SH-SY5Y (cell line): ENCODE results near the gene COMTD1.
A peak's percentile ranks its signal among the peaks of the same experiment; 100 is the strongest.

Experiments used
- GATA2 ChIP-seq: IDR thresholded peaks from 2 replicates; pipeline ENCODE4 v1.6.1; 2011; ENCODE audit warnings: mild to moderate bottlenecking, low read depth, low read length
- GATA3 ChIP-seq: IDR thresholded peaks from 2 replicates; pipeline ENCODE4 v1.6.1; 2011; ENCODE audit warnings: low read depth, mild to moderate bottlenecking, low read length, moderate library complexity

The COMTD1 gene

GRCh38 chr10:75234683-75235374, 928 bp downstream of the COMTD1 start:
- no peak for TF ChIP-seq GATA2
- TF ChIP-seq GATA3 = no peak

GRCh38 chr10:75234017-75234682, 1.6 kb downstream of the COMTD1 start:
- TF ChIP-seq GATA3 = no peak
- no peak for TF ChIP-seq GATA2

- no peak for TF ChIP-seq GATA3
- TF ChIP-seq GATA2 = peak; percentile 76
Measured at GRCh38 chr10:75233444-75234016, 2.2 kb downstream of the COMTD1 start.

DNA sequence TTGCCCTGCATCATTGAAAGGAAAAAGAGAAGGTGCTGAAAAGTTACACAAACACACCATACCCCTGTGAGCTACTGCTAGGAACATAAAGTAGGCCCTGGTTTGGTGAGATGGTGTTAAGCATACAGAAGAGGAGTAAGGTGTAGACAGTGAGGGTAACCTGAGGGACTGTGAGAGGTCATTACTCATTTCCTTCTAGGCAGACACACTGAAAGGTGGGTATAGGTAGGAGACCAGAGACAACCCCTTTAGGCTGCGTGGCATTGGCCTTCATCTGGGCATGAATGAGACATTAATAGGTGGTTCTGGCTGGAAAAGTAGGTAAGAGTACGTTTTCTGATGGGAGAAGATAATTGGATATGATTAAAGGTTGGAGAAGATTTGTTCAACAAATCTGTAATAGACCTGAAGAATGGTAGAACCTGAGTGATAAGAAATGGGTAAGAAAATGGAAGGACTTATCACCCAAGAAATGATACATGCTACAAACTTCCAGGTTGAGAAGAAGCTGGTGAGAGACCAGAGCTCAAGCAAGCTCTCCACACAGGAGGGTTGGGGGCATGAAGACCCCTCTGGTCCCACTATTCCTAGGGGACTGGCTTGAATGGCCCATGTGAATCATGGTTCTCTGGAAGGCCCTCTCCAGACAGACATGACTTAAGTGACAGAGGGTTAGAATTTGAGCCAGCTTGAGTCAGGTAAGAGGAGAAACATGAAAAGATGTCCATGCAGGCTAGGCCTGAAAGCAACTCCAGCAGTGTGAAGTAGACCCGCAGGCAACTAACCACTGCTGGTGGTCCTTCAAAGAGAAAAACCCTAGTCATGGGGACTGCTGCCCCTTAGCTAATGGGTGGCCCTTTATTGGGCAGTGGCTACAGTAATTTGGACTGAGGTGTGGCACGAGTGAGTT, 3.8 kb downstream of the COMTD1 start:
- TF ChIP-seq GATA3 (no peak), GATA2 (no peak)

DNA sequence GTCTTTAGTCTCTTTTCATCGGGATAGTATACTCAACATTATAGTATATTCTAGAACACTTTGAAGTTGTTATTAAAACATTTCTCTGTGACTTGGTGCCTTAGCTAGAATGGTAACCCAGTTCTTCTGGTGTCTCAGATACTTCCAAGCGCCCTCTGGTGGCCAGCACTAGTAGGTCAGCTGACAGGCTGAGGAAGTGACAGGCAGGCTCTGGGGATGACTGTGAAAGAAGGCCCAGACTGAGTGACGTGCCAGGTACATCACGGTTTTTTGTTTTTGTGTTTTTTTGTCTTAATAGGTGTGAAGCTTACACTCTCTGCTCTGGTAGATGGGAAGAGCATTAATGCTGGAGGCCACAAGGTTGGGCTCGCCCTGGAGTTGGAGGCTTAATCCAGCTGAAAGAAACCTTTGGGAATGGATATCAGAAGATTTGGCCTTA, 5.1 kb downstream of the COMTD1 start:
- TF ChIP-seq GATA2 (no peak), GATA3 (no peak)

- TF ChIP-seq GATA3 = no peak
- TF ChIP-seq GATA2 = no peak
Measured at GRCh38 chr10:75229971-75230370, 5.8 kb downstream of the COMTD1 start.

- TF ChIP-seq GATA3 (no peak), GATA2 (no peak)
Measured at GRCh38 chr10:75228834-75229233, 6.9 kb downstream of the COMTD1 start.

DNA sequence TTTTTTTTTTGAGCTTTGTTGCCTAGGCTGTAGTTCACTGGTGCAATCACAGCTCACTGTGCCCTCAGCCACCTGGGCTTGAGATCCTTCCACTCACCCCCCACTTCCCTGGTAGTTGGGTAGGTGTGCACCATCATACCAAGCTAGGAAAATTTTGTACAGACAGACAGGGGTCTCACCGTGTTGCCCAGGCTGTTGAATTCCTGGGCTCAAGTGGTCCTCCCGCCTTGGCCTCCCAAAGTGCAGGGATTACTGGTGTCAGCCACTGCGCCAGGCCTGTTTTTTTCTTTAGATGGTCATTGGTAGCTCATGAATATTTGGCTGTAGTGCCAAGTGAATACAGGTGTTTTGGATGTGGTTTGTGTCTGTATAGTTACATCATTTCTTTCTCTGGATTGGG, 7.5 kb downstream of the COMTD1 start:
- TF ChIP-seq GATA3 (no peak), GATA2 (no peak)

- TF ChIP-seq GATA2 = no peak
- no peak for TF ChIP-seq GATA3
Measured at GRCh38 chr10:75226656-75227055, 9.1 kb downstream of the COMTD1 start.

GRCh38 chr10:75226095-75226494, 9.7 kb downstream of the COMTD1 start:
- TF ChIP-seq GATA2 (no peak), GATA3 (no peak)

DNA sequence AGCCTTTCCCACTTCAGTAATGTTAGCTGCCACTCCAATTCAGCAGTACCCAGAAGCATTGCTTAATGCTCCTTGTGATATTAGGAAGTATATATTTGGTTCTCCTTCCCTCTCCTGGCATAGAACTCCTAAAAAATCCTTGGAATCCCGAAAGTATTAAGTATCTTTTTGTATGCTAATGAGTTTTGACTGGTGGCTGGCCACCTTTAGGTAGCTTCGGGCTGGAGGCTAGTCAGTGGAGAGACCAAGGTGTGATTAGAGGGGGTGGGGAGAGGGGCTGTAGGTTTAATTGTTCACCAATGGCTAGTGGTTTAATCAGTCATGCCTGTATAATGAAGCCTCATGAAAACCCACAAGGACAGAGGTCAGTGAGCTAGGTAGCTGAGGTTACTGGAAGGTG, 12.2 kb downstream of the COMTD1 start:
- TF ChIP-seq GATA3 (no peak), GATA2 (no peak)

DNA sequence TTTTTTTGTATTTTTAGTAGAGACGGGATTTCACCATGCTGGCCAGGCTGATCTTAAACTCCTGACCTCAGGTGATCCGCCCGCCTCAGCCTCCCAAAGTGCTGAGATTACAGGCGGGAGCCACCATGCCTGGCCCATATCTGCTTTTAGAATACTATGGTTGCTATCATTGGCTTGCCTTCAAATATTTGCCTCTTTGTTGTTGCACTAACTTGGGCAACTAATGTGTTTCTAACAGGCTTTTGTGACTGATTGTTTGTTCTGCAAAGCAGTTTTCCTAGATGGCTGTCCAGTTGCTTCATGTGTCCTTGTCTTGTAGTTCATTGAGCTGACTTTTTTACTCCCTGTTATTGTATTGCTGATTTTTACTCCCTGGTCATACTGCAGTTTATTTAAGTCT, 15.5 kb downstream of the COMTD1 start:
- TF ChIP-seq GATA3 = no peak
- no peak for TF ChIP-seq GATA2

DNA sequence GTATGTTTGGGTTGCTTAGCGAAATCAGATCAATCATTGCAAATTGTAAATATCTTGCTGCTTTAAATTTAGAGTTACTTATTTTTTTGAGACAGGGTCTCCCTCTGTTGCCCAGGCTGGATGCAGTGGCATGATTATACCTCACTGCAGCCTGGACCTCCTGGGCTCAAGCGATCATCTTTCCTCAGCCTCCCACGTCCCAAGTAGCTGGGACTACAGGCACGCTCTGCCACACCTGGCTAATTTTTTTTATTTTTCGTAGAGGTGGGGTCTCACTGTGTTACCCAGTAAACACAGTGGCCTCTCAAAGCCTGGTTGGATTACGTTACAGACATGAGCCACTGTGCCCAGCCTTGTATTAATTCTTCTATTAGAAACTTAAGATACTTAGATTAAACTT, 23.4 kb downstream of the COMTD1 start:
- TF ChIP-seq GATA2 (no peak), GATA3 (no peak)

GRCh38 chr10:75211007-75211691, 24.6 kb downstream of the COMTD1 start:
- TF ChIP-seq GATA2 = no peak
- no peak for TF ChIP-seq GATA3
